Fibroblast of the aortic adventitia (primary cell): ENCODE measurements around the gene RPS19BP1. TPM values are rescaled to one million over a fixed set of nuclear protein-coding genes. Genes with fewer than 3 reads are reported as not detected.
A peak's percentile ranks its signal among the peaks of the same experiment; 100 is the strongest.

Source experiments
- DNase-seq: peaks from one replicate; pipeline ENCODE4 v3.0.0-alpha.2; 2010; ENCODE audit warnings: low read depth
- H3K4me3 ChIP-seq: 2 replicates; pipeline ENCODE4 v1.5.1; 2011; ENCODE audit warnings: low read depth, mild to moderate bottlenecking, control low read depth, low read length, moderate library complexity
- total RNA-seq: library from RNA; depleted of rRNA; stranded (reverse); fragments of >200 nt; gene quantifications from 2 replicates; pipeline ENCODE4 v1.2.3, GENCODE V29; 2012; ENCODE audit warnings: low replicate concordance
- TF ChIP-seq, protein P1 (sequence below): IDR thresholded peaks from 2 replicates; pipeline ENCODE4 v1.5.1; 2011; ENCODE audit warnings: mild to moderate bottlenecking, low read length, control low read depth, inconsistent platforms; ENCODE audit not compliant: insufficient read depth

Gene RPS19BP1
- total RNA-seq, 1 donor = 39.6 TPM

DNA sequence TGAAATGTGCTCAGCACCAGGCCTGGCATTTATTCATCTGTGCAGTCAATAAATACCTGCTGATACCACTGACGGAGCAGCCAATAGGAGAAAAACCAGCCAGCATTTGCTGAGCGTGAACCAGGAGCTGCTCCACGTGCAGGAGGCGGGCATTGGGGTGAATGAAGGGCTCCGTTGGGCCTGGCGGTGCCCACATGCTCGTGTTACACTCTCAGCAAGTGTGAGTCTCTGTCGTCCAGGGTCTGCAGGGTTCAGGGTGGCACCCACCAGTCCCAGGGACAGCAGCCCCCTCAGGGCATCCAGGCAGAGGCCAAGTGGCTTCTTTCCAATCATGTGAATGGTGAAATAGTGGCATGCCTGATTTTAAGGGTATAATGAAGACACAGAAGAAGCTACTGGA, 4.2 kb upstream of the RPS19BP1 start:
- TF ChIP-seq, protein P1, sequence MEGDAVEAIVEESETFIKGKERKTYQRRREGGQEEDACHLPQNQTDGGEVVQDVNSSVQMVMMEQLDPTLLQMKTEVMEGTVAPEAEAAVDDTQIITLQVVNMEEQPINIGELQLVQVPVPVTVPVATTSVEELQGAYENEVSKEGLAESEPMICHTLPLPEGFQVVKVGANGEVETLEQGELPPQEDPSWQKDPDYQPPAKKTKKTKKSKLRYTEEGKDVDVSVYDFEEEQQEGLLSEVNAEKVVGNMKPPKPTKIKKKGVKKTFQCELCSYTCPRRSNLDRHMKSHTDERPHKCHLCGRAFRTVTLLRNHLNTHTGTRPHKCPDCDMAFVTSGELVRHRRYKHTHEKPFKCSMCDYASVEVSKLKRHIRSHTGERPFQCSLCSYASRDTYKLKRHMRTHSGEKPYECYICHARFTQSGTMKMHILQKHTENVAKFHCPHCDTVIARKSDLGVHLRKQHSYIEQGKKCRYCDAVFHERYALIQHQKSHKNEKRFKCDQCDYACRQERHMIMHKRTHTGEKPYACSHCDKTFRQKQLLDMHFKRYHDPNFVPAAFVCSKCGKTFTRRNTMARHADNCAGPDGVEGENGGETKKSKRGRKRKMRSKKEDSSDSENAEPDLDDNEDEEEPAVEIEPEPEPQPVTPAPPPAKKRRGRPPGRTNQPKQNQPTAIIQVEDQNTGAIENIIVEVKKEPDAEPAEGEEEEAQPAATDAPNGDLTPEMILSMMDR = no peak
- no peak overlapping the region for H3K4me3 ChIP-seq
- DNase-seq = no peak

DNA sequence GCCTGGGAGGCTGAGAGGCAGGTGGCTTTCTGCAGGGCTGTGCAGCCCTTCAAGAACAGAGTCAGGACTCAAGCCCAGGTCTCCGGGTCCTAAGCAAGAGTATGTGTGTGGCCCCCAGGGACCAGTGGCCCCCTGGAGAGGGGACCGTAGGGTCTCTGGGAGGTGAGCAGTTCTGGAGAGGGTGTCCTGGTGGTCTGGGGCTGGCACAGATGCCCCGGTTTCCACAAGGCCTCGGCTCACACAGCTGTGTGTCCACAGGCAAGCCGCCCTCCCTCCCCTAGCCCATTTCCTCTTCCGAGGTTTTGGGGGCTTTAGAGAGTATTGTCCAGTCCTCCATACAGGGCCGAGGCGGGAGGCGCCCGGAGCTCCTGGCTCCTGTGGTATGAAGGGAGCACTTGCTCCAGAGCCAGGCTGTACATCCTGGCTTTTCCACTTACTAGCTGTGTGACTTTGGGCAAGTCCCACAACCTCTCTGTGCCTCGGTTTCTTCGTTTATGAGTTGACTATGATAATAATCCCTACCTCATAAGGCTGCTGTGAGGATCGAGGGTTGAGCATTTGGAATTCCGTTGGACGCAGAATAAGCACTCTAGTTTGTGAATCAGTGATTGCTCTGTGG, 3.4 kb upstream of the RPS19BP1 start:
- DNase-seq = no peak
- TF ChIP-seq, protein P1 = no peak
- H3K4me3 ChIP-seq = no peak overlapping the region

DNA sequence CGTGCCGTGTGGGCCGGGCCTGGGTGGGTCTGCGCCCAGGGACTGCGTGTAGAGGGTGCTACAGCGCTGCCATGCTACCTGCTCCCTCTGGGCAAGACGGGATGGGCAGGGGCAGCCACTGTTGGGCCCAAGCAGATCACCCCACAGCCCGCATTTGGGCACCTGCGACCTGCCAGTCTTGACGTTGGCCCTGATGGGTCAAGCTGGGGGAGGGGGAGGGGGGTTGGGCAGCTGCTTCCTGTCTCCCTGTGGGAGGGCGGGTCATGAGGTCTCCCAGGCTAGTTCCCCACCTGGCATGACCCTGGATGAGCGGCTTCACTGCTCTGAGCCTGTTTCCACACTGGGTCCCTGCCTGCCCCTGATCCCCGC, 2.8 kb upstream of the RPS19BP1 start:
- TF ChIP-seq, protein P1 = no peak
- H3K4me3 ChIP-seq = no peak overlapping the region

DNA sequence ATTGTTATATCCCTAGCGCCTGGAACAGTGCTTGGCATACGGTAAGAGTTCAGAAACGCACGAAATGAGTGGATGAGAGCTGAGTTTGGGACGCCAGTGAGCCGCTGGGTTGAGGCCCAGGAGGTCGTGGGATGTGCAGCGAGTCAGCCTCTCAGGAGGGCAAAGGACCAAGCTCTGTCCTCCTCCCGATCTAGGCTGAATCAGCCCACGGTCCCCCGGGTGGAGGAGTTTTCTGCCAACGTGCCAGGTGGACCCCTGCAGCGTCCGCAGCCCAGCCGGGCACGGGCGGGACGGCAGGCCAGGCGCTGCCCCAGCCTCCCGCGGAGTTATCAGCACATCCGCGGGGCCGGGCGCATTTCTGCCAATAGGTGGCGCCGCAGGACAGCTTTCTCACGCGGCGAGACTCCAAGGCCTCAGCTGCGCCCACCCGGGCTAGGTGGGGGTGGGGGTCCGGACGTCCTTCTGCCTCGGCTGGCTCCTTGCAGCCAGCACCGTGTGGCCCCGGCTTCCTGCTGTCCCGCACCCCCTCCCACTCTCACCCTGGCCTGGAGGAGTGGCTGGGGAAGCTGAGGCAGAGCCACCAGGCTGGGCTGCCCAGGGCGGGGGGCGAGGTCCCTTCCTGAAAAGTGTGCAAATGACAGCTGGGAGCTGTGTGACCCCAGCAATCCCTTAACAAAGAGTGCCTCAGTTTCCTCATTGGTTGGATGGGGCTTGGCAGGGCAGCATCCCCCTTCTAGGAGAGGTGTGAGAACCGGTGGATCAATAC, 2.2 kb upstream of the RPS19BP1 start:
- DNase-seq = peak; percentile 63
- TF ChIP-seq, protein P1 = peak; percentile 82
- no peak overlapping the region for H3K4me3 ChIP-seq

More for the DNA sequence above, 2.8 kb upstream of the RPS19BP1 start:
- DNase-seq = no peak

DNA sequence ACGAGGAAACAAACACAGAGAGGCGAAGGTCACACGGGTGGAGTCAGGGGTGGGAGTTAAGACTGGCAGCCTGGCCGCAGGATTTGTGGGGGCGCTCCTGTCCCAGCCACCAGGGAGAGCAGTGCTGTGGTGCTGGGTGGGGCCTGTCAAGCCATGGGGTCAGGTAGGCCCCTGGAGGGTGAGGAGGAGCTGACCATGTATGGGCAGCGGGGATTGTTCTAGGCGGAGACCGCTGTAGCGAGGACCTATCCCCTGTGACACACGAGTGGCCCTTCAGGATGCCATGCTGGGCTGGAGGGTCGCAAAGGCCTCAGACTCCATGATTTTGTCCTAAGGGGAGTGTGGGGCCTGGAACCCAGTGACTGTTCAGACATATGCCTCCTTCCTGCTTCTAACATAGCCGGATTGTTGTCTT, 1.6 kb upstream of the RPS19BP1 start:
- no peak overlapping the region for H3K4me3 ChIP-seq
- TF ChIP-seq, protein P1 = no peak
- no peak for DNase-seq

DNA sequence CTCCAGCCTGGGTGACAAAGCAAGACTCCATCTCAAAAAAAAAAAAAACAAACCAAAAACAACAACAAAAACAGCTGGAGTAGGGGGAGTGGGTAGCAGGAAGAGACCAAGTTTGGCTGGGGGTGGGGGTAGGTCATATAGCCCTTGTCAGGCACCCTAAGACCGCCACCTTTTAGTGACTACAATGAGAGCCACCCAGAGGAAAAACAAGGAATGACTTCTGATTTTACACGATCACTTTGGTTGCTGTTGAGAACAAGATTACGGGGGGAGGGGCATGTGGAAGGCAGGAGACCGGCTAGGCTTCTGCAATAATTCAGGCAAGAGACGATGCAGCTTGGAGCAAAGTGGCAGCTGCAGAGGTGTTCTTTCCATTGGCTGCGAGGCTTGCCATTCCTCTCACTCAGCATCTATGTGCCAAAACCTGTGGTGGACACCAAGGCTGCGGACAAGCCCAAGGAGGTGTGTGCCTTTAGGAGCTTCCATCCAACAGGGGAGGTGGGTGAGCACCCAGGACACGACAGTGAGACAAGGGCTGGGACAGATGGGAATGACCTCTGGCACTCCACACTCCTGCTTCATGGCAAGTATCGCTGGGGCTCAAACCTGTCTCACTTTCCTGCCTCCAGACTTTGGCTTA, 1.7 kb downstream of the RPS19BP1 start:
- DNase-seq = peak; percentile 45
- peak overlapping the region; percentile 0 for H3K4me3 ChIP-seq
- TF ChIP-seq, protein P1 = peak; percentile 36
